Choroid plexus epithelial cell (primary cell): Measurements from ENCODE around the gene DNAJB11.

Source experiments
- DNase-seq: peaks from one replicate; pipeline ENCODE4 v3.0.0-alpha.2; 2010; ENCODE audit warnings: low read depth
- H3K4me3 ChIP-seq: 2 replicates; pipeline ENCODE4 v1.5.1; 2011; ENCODE audit warnings: low read depth, mild to moderate bottlenecking, control low read depth, low read length, moderate library complexity
- CTCF ChIP-seq: conservative IDR thresholded peaks from 2 replicates; pipeline ENCODE4 v1.5.1; 2011; ENCODE audit warnings: low read depth, mild to moderate bottlenecking, control low read depth, inconsistent platforms, low read length, moderate library complexity

Gene DNAJB11

GRCh38 chr3:186589856-186590579 is 19.5 kb downstream of the DNAJB11 start:
- TF ChIP-seq CTCF = no peak
- H3K4me3 ChIP-seq = no peak overlapping the region
- peak; percentile 45 for DNase-seq

- H3K4me3 ChIP-seq = no peak overlapping the region
- TF ChIP-seq CTCF = no peak
- DNase-seq = no peak
Observed at GRCh38 chr3:186590580-186591295, 20.2 kb downstream of the DNAJB11 start.

- no peak for DNase-seq
- H3K4me3 ChIP-seq = no peak overlapping the region
- no peak for TF ChIP-seq CTCF
Observed at GRCh38 chr3:186592682-186593081, 22.2 kb downstream of the DNAJB11 start.

GRCh38 chr3:186593862-186594261 is 23.3 kb downstream of the DNAJB11 start:
- H3K4me3 ChIP-seq = no peak overlapping the region
- no peak for TF ChIP-seq CTCF
- DNase-seq = no peak

GRCh38 chr3:186594591-186595113 is 24.1 kb downstream of the DNAJB11 start:
- no peak for TF ChIP-seq CTCF
- no peak overlapping the region for H3K4me3 ChIP-seq
- DNase-seq = no peak

- DNase-seq = peak; percentile 62
- TF ChIP-seq CTCF = no peak
- H3K4me3 ChIP-seq = no peak overlapping the region
Observed at GRCh38 chr3:186596568-186597287, 26.2 kb downstream of the DNAJB11 start.
